Stimulated activated CD8-positive, alpha-beta memory T cell treated with anti-CD3 and anti-CD28 coated beads, Interleukin-4, amount 100 ng/mL, for 4 hours (primary cell): ENCODE data around the gene SRMS.
"Not testable (repeated sequence)": the region's sequence is repeated elsewhere in the genome, so short reads cannot be mapped to it uniquely, and the experiment has no call there.

Source experiments
- DNase-seq, 2 donors: peaks; one replicate each; pipeline ENCODE4 v3.0.0-alpha.2; 2020; ENCODE audit warnings: low read depth in 2 of 2, low spot score in 1 of 2

SRMS gene

DNA sequence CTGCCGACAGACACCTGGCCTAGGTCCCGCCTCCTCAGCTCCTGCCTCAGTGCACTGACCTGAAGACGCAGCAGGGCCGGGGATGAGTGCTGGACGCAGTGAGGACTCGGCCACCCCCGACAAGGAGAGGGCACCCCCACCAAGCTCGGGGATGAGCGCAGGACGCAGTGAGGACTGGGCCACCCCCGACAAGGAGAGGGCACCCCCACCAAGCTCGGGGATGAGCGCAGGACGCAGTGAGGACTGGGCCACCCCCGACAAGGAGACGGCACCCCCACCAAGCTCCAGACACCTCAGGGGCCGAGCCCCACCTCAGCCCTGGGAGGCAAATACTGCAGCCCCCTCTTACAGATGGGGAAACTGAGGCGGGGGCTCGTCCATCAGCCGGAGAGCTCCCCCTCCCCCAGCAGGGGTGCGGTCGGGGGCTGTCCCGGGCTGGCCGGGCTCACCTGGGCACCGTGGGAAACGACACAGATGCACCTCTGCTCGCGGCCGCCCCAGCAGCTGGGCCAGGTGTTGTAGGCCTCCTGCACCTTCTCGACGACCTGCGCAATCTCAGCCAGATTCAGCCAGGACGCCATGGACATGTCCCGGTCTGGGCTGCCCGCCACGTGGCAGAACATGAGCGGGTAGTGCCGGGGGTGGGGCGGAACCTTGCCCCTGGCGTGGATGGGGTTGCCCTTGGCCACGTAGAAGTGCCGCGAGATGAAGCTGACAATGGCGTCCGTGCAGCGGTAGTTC, 19.0 kb upstream of the SRMS start:
- no peak for DNase-seq

DNA sequence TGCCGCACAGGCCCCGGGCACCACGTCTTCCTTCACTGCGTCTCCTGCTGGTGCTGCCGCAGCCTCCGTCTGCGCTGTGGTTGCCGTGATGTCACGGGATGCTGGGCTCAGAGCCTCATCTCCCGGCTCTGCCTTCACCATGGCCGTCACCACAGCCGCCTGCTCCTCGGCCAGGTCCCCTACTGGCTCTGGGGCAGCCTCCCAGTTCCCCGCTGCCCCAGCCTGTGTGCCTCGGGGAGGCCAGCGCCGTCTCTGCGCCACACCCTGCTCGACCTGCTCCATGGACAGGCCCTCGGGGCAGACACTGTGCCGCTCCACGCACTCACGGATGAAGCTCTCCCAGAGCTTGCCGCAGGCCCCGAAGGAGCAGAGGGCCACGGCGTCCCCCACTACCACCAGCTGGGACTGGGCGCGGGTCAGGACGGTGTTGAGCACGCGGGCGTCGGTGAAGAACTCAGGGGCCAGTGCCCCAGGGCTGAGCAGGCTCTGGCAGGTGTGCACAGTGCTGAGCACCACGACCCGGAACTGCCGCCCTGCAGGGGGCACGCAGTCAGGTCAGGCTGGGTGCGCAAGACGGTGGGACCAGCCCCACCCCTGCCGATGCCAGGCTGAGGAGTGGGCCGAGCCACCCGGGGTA, 18.3 kb upstream of the SRMS start:
- no peak for DNase-seq

DNA sequence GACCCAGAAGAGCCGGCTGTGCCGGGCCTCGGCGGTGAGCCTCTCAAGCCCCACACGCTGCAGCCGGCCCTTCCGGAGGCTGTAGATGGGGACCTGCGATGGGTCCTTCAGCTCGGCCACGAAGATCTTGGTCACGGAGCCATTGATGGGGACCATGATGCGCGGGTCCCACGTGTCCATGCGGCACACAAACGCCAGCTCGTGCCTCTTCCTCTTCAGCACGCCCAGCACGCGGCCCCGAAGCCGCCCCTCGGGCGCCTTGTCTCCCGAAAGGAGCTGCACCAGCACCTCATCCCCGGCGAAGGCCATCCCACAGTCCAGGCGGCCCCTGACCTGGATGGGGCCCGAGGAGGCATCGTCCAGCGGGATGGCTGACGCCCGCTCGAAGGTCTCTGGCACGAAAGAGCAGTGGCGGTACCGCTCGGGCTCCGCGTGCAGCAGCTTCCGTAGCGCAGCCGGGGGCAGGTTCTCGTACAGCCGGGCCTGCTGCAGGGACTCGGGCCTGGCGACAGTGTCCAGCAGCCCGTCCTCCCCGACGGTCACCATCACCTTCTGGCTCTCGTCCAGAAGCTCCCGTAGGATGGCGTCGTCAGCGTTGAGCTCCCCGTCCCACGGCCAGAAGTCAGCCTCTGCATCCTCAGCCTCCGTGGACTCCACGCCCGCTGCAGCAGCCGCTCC, 17.6 kb upstream of the SRMS start:
- no peak for DNase-seq

DNA sequence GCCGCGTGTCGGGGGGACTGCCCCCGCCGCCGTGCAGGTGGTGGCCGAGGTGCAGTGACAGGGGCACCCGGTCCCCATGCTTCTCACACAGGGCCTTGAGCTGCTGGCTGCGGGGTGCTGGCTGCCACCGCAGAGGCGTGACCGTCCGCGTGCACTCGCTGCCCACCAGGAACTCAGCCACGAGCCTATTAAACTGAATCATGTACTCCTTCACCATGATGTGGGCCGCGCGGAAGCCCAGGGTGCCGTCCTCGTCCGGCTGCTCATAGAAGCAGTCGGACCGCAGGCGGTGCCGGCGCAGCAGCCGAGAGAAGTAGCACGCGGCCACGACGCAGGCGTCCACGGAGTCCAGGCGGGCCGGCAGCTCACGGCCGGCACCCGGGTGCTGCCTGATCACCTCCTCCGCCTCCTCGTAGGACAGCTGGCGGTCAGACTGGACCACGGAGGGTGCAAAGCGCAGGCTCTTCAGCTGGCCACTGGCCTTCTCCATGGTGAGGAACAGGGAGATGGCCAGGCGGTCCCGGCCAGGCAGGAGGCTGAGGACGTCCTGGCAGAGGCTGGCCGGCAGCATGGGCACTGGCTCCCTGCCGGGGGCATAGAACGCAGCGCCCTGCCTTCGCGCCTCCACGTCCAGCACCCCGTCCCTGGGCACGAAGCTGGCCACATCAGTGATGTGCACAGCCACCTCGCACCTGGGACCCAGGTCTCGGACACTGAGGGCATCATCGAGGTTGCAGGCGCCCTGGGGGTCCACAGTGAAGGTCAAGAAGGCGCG, 16.7 kb upstream of the SRMS start:
- DNase-seq: no peak

DNA sequence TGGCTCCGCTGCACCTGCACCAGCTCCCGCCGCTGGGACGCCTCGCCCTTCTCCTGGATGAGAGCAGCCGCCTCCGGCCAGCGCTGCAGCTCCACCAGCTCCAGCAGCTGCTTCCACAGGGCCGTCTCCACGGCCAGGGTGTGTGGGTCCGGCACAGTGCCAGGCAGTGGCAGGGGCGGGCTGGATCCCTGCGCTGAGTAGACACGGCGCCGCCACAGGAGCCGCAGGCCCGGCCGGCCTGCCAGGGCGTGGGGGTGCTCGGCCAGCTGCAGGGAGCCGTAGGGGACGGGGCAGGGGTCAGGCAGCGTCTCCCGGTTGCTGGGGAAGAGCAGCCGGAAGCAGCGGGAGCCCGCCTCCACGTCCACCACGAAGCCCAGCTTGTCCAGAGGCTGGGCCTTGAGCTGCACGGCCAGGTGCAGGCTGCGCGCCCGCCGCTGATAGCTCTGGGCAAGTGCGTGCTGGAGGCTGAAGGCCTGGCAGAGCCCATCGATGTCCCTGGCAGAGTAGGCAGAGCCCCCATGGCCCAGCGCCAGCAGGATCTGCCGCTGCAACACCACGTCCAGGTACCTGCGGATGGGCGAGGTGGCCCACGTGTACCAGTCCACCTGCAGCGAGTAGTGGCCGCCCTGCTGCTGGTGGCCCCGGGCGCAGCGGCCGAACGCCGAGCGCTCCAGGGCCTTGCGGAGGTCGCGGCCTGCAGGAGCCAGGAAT, 15.8 kb upstream of the SRMS start:
- no peak for DNase-seq

DNA sequence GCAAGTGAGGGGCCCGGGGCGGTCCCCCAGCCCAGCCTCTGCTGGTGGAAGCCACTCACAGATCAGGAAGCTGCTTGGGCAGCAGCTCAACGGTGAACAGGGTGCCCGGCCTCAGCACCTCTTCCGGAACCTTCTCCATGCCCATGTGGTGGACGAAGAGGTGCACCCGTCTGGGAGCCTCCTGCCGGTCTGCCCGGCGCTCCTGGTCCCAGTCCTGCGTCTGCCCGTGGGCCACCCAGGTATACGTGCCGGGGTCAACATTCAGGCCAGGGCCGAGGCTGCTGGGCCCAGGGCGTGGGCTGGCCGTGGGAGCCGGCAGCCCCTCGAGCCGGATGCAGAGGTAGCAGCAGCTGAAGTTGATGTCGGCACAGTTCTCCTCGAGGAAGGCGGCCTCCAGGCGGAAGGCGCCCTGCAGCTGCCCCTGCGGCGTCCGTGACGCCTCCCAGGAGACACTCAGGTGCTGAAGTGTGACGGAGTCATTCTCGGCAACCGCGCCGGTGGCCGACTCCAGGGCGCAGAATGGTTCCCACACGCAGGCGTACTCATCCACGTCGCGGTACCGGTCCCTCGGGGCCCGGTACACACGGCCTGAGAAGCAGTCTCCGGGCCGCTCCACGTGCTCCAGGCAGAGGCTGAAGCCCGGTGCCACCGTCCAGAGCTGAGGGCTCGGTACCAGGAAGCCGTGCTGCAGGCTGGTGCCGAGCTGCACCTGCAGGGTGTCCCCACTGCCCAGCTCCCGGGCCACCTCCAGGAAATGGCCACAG, 15.1 kb upstream of the SRMS start:
- no peak for DNase-seq

DNA sequence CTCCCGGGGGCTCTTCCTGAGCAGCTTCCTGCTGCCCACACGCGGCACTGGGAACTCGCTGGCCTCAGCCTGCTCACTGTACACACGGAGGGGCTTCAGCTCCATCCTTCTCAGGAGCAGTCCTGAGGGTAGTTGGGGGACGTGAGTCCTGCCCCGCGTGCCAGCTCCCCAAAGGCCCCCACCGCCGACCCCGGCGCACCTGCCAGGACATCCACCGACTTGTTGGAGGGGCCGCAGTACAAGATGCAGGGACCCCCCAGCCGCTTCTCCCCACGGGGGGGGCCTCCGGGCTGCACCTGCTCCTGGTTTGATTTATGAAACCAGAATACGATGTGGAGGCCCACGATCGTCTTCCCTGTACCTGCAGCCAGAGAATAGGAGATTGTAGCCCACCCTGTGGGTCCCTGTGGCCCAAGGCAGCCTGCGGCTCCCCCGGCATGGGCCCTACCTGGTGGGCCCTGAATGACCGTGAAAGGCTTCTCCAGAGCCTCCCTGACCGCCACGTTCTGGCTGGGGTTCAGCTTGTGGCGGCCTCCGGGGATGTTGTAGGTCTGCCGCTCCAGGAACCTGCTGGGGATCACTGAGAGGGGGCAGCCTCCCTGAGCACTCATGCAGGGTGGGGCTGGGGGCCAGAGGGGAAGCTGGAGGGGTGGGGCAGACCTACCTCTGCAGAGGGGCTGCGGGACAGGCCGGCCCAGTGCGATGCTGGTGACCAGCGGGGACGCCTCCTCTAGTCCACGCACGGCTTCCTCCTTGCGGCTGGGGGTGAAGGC, 14.3 kb upstream of the SRMS start:
- no peak for DNase-seq

DNA sequence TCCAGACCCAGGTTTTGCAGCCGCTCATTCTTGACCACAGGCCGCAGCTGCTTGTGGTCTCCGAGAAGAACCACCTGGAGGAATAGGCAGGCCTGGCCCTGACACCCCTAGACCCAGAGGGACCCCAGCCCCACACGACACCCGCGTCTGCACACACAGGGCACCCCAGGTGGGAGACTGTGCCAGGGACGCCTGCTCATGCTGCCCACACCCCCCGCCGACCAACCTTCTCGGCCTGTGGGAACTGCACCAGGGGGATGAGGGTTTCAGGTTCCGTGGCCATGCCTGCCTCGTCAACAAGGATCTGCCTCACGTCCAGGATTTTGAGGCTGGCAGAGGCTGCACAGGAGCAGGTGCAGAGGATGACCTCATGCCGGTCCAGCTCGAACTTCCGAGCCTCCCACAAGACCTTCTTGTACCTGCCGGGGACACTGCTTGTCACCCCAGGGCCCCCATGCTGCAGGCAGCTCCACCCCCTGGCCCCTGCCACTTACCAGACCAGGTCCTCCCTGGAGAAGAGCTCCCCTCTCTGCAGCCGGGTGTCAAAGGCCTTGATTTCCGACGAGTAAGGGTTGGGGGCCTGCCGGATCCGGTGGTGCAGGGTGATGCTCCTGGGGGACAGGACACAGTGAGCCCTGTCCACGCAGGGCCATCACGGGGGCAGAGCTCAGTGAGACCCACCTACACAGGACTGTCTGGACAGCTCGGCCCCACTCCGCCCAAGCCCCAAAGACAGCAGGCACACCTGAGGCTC, 13.5 kb upstream of the SRMS start:
- no peak for DNase-seq

DNA sequence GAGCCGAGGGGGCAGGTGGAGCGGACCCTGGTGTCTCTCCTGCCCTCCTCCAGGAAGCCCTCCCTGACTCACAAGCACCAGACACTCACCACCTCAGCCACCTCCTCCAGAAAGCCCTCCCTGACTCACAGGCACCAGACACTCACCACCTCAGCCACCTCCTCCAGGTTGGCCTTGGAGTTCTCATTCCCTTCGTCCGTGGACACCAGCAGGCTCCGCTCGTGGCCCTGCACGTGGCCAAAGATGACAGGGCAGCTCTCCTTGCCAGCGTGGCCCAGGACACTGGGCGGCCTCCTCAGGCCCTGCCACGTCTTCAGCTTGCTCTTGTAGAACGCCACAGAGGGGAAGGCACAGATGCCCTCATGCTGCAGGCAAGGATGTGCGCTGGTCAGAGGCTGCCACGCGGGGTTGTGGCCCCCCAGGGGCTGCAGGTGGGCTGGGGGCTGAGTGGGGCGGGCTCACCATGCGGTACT, 12.8 kb upstream of the SRMS start:
- no peak for DNase-seq

DNA sequence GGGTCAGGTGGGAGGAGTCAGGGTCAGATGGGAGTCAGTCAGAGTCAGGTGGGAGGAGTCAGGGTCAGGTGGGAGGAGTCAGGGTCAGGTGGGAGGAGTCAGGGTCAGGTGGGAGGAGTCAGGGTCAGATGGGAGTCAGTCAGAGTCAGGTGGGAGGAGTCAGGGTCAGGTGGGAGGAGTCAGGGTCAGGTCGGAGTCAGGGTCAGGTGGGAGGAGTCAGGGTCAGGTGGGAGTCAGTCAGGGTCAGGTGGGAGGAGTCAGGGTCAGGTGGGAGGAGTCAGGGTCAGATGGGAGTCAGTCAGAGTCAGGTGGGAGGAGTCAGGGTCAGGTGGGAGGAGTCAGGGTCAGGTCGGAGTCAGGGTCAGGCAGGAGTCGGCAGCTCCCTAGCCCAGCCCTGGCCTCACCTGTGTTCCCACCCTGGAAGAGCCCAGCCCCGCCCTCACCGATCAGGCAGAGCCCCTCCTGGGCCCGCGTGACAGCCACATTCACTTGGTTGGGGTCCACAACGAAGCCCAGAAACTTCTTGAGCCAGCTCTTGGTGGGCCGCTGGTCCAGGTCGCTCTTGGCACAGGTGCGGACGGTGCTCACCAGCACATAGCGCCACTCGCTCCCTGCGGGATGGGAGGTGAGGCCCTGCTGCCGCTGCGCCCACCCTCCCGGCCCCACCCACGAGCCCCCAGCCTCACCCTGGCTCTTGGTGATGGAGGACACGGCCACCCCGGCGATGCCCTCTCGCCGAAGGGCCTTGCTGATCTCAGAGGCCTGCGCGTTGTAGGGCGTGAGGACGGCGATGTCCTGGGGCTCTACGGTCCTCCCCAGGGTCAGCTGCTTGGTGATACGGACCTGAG, 12.2 kb upstream of the SRMS start:
- DNase-seq: not testable (repeated sequence)

DNA sequence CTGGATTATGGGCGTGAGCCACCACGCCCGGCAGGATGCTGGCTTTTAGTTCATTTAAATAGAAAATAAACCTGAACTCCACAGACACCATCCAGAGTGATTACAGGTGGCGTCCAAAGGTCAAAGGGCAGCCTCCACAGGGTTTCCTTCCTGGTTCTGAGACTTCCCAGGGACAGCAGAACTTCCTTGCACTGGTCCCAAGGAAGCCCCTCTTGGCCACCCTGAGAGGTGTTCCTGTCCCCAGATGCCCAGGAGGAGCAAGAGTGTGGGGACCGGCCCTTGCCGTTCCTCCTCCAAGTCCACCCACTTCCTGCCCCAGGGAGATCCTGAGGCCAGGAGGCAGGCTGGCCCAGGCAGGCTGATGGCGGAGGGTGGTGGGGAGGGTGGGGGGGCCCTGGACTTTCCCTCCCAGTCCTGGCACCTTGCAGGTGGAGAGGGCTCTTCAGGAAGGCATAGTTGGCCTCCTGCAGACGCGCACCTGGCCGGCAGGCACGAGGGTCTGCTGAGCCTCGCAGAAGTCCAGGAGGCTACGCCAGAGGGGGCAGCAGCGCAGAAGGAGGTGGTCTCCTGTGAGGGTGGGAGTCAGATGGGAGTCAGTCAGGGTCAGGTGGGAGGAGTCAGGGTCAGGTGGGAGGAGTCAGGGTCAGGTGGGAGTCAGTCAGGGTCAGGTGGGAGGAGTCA, 11.4 kb upstream of the SRMS start:
- DNase-seq: no peak

DNA sequence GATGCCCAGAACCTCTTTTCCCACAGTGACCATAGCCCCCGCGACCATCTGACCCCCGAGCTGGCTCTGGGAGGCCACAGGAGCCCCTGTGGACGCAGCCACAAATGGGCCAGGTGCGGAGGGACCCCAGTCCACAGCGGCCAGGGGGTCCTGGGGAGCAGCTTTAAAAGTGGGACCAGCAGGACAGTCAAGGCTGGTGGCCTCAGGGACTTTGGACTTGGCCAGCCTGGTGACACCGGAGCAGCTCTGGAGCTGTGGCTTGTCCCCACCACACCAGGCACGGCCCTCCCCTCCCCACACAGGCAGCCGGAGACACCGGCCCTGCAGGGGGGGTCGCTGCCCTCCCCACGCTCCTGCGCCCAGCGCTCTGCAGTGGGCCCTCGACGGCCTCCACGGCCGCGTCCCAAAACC, 9.9 kb upstream of the SRMS start:
- no peak for DNase-seq

DNA sequence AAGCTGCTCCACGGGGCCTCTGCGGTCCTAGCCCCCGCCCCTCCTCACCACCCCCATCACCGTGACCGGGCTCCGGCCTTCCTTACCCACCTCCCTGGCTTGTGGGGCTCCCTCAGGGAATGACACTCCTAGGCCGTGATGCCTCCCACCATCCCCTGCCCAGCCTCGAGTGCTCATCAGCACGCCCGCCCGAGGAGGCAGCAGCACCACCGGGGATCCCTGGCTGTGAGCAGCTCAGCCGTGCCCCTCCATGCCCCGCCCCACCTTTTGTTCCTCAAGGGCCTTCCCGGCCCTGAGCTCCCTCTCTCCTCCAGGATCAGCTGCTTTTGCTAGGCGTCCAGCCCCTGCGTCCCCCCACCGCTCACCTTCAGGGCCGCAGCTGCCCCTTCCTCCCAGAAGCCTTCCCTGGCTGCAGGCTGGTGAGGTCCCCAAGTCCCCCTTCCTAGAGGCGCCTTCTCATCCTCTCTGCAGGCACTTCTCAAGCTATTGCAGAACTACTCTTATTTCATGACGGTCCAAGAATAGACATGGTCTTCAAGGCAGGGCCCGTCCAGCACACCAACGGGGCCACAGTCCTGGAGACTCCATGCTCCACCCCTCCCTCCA, 9.4 kb upstream of the SRMS start:
- no peak for DNase-seq

DNA sequence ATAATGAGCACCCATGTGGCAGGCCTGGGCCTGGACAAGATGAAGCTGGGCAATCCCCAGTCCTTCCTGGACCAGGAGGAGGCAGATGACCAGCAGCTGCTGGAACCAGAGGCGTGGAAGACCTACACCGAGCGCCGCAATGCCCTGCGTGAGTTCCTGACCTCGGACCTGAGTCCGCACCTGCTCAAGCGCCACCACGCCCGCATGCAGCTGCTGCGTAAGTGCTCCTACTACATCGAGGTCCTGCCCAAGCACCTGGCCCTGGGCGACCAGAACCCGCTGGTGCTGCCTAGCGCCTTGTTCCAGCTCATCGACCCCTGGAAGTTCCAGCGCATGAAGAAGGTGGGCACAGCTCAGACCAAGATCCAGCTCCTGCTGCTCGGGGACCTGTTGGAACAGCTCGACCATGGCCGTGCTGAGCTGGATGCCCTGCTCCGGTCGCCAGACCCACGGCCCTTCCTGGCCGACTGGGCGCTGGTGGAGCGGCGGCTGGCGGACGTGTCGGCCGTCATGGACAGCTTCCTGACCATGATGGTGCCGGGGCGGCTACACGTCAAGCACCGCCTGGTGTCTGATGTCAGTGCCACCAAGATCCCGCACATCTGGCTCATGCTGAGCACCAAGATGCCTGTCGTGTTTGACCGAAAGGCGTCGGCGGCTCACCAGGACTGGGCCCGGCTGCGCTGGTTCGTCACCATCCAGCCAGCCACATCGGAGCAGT, 8.3 kb upstream of the SRMS start:
- no peak for DNase-seq

DNA sequence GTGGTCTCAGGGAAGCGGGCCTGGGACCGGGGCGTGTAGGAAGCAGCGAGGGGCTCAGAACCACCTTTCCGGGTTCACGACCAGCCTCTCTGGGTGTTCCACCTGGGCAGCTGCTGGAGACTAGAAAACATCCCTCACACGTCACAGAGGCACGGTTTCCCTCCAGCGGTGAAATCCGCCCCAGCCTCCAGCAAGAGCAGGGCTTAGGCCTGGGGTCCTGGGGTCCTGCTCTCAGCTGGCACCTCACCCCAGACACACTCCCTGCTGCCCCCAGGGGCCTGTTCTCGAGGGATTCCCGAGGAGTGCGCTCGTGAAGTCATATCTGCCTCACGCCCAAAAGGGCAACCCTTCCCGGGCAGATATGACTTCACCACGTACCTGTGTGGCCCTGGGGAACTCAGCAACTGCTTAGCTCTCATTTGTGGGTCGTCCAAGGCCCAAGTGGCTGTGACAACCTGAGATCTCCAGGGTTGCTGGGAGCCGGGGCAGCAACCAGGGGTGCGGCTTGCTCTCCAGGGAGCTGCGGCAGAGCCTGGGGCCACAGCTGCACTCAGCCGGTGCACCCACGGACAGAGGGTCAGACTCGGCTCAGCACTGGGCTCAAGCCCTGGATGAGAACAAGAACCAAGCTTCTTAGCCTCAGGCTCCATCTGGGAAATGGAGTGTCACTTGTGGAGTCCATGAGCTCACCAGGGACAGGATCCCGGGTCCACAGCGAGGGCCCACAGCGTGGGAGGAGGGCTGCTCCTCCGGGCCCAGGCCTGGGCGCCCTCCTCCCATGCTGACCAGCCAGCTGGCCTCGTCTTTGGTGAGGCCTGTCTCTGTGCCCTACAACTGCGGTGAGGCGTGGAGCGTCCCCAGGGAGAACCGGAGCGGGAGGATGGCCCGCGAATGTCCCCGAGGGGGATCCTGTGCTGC, 7.1 kb upstream of the SRMS start:
- no peak for DNase-seq
